ENCODE measurements around the gene NR3C1. TPM values are rescaled to one million over a fixed set of nuclear protein-coding genes. Genes with fewer than 3 reads are reported as not detected.

NR3C1 gene
- total RNA-seq, 1 donor from 2014 or later = 47.8 TPM

DNA sequence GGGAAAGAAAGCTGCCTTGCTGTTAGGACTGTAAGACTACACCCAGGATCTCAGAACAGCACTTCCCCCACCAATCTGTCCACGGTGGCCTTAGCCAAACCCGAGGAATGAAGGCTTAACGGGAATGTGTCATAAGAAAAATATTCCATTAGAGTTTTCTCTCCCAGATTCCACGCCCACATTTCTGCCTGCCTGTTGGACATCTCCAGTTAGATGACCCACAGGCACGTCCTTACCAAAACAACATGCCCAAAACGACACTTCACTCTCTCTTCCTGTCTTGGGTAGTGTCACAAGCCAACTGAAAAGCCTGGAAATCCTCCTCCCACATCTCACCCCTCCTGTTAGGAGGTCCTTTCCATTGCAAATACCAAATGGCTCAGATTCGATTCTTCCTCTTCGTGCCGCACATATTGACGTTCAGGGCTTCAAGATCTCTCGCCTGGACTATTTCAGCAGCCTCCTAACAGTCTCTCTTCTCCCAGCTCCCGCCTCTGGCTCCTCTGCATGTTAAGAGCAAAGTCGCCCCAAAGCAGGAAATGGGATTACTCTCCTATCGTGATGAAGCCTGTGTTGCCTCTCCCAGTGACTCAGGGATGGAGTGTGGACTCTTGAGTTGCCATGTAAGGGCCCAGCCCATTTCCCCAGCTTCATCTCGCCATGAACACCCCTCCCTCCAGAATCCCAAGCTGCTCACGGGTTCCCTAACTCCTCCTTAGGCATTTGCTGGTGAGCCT lies 159.3 kb downstream of the NR3C1 start:
- H3K27ac Mint-ChIP-seq (ENCODE audit: unreplicated experiment) = peak overlapping the region; percentile 96
- no peaks in the 10 kb centered on the region for H3K27me3 Mint-ChIP-seq (ENCODE audit: unreplicated experiment)
- peak overlapping the region; percentile 58 for H3K4me3 Mint-ChIP-seq (ENCODE audit: unreplicated experiment)
- H3K36me3 Mint-ChIP-seq (ENCODE audit: unreplicated experiment) = no peaks in the 10 kb centered on the region
- H3K9me3 Mint-ChIP-seq (ENCODE audit: unreplicated experiment) = no peaks in the 10 kb centered on the region
- peaks cover 57% of the 10 kb centered on the region for H3K4me1 Mint-ChIP-seq (ENCODE audit: unreplicated experiment)
- DNase-seq (ENCODE audit: extremely low spot score, unreplicated experiment) = peak; percentile 88
- TF ChIP-seq, protein P1, sequence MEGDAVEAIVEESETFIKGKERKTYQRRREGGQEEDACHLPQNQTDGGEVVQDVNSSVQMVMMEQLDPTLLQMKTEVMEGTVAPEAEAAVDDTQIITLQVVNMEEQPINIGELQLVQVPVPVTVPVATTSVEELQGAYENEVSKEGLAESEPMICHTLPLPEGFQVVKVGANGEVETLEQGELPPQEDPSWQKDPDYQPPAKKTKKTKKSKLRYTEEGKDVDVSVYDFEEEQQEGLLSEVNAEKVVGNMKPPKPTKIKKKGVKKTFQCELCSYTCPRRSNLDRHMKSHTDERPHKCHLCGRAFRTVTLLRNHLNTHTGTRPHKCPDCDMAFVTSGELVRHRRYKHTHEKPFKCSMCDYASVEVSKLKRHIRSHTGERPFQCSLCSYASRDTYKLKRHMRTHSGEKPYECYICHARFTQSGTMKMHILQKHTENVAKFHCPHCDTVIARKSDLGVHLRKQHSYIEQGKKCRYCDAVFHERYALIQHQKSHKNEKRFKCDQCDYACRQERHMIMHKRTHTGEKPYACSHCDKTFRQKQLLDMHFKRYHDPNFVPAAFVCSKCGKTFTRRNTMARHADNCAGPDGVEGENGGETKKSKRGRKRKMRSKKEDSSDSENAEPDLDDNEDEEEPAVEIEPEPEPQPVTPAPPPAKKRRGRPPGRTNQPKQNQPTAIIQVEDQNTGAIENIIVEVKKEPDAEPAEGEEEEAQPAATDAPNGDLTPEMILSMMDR (IDR thresholded peaks at IDR 0.05) = no peak

DNA sequence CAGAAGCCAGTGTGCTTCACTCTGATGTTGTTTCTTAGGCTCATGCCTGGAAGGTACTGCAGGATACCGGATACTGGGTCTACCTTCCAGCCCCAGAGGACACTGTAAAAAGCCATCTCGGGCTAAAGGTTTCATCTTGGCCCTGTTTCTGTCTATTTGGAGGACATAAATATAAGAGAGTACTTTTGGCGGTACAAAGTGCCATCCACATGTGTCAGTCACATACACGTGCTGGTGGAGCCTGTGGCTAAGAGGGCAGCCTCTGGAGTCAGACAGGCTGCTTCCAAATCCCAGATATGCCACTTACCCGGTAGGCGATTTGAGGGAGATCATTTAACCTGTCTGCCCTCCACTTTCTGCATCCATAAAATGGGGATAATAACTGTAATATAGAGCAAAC lies 160.4 kb downstream of the NR3C1 start:
- H3K4me3 Mint-ChIP-seq (ENCODE audit: unreplicated experiment) = no peak overlapping the region
- no peaks in the 10 kb centered on the region for H3K36me3 Mint-ChIP-seq (ENCODE audit: unreplicated experiment)
- peaks cover 47% of the 10 kb centered on the region for H3K4me1 Mint-ChIP-seq (ENCODE audit: unreplicated experiment)
- TF ChIP-seq, protein P1 (IDR thresholded peaks at IDR 0.05) = no peak
- H3K27me3 Mint-ChIP-seq (ENCODE audit: unreplicated experiment) = no peaks in the 10 kb centered on the region
- H3K9me3 Mint-ChIP-seq (ENCODE audit: unreplicated experiment) = no peaks in the 10 kb centered on the region
- H3K27ac Mint-ChIP-seq (ENCODE audit: unreplicated experiment) = peak overlapping the region; percentile 96
- DNase-seq (ENCODE audit: extremely low spot score, unreplicated experiment) = no peak

DNA sequence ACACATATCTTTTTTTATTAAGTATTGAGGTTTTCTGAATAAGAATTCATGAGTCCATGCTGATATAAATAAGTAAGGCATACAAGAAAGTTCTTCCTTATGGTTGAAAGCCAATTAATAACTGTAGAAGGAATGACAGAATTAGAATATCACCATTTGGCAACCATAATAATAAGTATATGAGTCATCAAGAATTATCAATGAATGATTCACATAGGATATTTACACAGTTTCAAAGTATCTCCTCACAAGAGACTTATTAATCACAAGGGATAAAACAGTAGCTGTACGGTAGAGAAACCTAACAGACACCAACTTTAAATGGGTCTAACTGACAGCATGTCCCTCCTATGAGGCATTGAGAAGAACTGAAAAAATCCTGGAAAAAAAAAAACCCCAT lies 161.6 kb downstream of the NR3C1 start:
- Mint-ChIP-seq H3K36me3 (ENCODE audit: unreplicated experiment) (no peaks in the 10 kb centered on the region), H3K27ac (ENCODE audit: unreplicated experiment) (no peak overlapping the region), H3K27me3 (ENCODE audit: unreplicated experiment) (no peaks in the 10 kb centered on the region), H3K9me3 (ENCODE audit: unreplicated experiment) (no peaks in the 10 kb centered on the region), H3K4me1 (ENCODE audit: unreplicated experiment) (peaks cover 47% of the 10 kb centered on the region), H3K4me3 (ENCODE audit: unreplicated experiment) (no peak overlapping the region)
- TF ChIP-seq, protein P1 (IDR thresholded peaks at IDR 0.05) = no peak
- DNase-seq (ENCODE audit: extremely low spot score, unreplicated experiment) = no peak

DNA sequence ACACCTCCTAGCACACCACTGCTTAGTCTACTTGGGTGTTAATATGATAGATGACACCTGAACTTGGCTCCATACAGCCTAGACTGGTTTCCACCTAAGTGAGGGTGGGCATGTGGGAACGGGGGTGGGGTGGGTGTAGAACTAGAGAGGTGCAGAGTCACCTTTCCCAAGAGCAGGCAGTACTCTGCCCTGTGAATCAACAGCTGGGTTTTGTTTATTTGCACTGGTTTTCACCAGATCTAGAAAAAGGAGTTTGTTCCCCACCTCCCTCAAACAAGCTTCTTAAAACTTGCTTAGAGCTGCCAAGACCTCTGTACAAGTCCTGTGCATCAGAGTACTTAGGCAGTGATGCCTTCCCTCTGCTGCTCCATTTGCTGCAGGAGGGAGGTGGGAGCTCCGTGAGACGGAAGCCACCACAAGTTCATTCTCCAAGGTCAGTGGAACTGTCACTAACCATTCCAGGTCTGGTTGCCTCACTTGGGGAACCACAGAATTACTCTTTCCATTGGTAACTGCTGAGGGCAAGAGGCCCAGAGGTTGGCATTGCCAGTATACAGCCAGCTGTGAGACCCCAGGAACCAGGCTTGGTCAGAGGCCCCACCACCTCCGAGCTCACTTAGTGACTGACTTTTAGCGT lies 163.5 kb downstream of the NR3C1 start:
- Mint-ChIP-seq H3K27me3 (ENCODE audit: unreplicated experiment) (no peaks in the 10 kb centered on the region), H3K4me1 (ENCODE audit: unreplicated experiment) (peaks cover 31% of the 10 kb centered on the region), H3K9me3 (ENCODE audit: unreplicated experiment) (no peaks in the 10 kb centered on the region), H3K27ac (ENCODE audit: unreplicated experiment) (no peak overlapping the region), H3K4me3 (ENCODE audit: unreplicated experiment) (no peak overlapping the region), H3K36me3 (ENCODE audit: unreplicated experiment) (no peaks in the 10 kb centered on the region)
- no peak for DNase-seq (ENCODE audit: extremely low spot score, unreplicated experiment)
- TF ChIP-seq, protein P1 (IDR thresholded peaks at IDR 0.05) = no peak

DNA sequence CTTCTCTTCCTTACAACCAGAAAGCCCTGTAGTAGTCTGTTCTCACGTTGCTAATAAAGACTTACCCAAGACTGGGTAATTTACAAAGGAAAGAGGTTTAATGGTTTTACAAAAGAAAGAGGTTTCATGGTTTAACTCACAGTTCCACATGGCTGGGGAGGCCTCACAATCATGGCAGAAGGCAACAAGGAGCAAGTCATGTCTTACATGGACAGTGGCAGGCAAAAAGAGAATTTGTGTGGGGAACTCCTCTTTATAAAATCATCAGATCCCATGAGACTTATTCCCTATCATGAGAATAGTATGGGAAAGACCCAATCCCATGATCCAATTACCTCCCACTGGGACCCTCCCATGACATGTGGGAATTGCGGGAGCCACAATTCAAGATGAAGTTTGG lies 164.9 kb downstream of the NR3C1 start:
- DNase-seq (ENCODE audit: extremely low spot score, unreplicated experiment) = no peak
- no peaks in the 10 kb centered on the region for H3K36me3 Mint-ChIP-seq (ENCODE audit: unreplicated experiment)
- H3K4me1 Mint-ChIP-seq (ENCODE audit: unreplicated experiment) = peaks cover 21% of the 10 kb centered on the region
- no peak overlapping the region for H3K4me3 Mint-ChIP-seq (ENCODE audit: unreplicated experiment)
- TF ChIP-seq, protein P1 (IDR thresholded peaks at IDR 0.05) = no peak
- H3K27ac Mint-ChIP-seq (ENCODE audit: unreplicated experiment) = no peak overlapping the region
- H3K27me3 Mint-ChIP-seq (ENCODE audit: unreplicated experiment) = no peaks in the 10 kb centered on the region
- H3K9me3 Mint-ChIP-seq (ENCODE audit: unreplicated experiment) = no peaks in the 10 kb centered on the region

Measured in osteocyte (in vitro differentiated cells).